GM23248 (cell line): ENCODE data around the gene FMR1NB.

Source experiments
- EZH2 ChIP-seq: fragments of 200-600 bp; sonication (generic); IDR thresholded peaks from 2 replicates; pipeline ENCODE4 v1.6.1; 2018; ENCODE audit warnings: antibody characterized with exemption, mild to moderate bottlenecking; ENCODE audit not compliant: insufficient read depth, poor library complexity, severe bottlenecking
- EZH2phosphoT487 ChIP-seq: fragments of 200-600 bp; sonication (generic); IDR thresholded peaks from 2 replicates; pipeline ENCODE4 v1.6.1; 2018; ENCODE audit warnings: antibody characterized with exemption, moderate library complexity, mild to moderate bottlenecking, low read depth; ENCODE audit not compliant: insufficient read depth

DNA sequence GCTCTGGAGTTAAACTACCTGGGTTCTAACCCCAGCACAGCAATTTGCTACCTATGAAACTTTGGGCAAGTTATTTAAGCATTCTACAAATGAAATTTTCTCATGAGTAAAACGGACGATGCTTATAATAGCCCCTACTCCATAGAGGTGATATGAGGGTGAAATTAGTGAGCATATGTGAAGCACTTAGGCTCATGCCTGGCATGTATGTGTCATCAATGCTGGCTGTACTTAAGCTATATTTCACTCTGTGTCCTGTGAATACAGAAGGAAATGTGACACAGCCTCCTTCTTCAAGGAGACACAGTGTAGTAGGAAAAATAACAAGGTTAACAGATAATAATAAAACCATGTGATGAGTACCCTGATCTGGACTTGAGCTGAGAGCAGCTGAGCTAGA lies 20.4 kb upstream of the FMR1NB start:
- TF ChIP-seq EZH2: no peak
- TF ChIP-seq EZH2phosphoT487: no peak
